Cortex of kidney (tissue), 1 donor: ENCODE results near the gene NIN.

ENCODE experiments used
- DNase-seq: peaks from one replicate; lab custom pipeline; 2025; lab: John Stamatoyannopoulos, UW

NIN gene, protein sequence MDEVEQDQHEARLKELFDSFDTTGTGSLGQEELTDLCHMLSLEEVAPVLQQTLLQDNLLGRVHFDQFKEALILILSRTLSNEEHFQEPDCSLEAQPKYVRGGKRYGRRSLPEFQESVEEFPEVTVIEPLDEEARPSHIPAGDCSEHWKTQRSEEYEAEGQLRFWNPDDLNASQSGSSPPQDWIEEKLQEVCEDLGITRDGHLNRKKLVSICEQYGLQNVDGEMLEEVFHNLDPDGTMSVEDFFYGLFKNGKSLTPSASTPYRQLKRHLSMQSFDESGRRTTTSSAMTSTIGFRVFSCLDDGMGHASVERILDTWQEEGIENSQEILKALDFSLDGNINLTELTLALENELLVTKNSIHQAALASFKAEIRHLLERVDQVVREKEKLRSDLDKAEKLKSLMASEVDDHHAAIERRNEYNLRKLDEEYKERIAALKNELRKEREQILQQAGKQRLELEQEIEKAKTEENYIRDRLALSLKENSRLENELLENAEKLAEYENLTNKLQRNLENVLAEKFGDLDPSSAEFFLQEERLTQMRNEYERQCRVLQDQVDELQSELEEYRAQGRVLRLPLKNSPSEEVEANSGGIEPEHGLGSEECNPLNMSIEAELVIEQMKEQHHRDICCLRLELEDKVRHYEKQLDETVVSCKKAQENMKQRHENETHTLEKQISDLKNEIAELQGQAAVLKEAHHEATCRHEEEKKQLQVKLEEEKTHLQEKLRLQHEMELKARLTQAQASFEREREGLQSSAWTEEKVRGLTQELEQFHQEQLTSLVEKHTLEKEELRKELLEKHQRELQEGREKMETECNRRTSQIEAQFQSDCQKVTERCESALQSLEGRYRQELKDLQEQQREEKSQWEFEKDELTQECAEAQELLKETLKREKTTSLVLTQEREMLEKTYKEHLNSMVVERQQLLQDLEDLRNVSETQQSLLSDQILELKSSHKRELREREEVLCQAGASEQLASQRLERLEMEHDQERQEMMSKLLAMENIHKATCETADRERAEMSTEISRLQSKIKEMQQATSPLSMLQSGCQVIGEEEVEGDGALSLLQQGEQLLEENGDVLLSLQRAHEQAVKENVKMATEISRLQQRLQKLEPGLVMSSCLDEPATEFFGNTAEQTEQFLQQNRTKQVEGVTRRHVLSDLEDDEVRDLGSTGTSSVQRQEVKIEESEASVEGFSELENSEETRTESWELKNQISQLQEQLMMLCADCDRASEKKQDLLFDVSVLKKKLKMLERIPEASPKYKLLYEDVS (N-terminal part only)

DNA sequence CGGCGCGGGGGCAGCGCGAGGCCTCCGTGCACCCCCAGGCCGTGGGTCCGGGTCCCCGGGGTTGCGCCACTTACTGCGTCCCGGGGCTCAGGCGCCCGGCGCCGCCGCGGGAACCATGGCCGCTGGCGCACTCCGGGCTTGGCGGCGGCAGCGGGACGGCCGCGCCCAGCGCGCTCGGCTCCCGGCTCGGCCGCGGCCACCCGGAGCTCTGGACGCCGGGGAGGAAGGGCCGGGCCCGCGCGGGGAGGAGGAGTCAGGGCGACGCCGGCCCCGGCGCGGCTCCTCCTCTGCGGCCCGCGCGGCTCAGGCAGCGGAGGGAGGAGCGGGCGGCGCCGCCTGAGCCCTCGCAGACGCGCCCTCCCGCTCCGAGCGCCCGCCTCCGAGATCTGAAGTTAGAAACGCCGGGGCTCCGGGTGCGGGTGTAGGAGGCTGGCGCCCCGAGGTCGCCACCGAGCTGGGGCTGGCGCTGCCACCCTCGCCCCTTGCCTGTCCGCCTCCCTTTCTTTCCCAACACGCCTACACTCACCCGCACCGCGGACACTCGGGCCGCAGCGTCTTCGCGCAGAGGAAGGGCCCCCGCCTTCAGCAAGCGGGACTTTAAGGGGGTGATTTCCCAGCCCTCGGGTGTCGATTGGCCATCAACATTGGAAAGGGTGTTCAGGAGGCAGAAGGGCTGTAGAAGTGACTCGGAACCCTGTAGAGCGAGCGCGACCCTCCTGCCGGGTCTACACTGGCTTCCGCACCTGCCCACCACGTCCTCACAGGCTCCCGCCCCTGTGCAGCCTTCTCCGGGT lies at the start of gene NIN:
NIN (minus strand) TSS at position 231 of the 794 bp plus-strand sequence. CDS start 9,106 bp downstream, outside the sequence.
- DNase-seq = no peak

DNA sequence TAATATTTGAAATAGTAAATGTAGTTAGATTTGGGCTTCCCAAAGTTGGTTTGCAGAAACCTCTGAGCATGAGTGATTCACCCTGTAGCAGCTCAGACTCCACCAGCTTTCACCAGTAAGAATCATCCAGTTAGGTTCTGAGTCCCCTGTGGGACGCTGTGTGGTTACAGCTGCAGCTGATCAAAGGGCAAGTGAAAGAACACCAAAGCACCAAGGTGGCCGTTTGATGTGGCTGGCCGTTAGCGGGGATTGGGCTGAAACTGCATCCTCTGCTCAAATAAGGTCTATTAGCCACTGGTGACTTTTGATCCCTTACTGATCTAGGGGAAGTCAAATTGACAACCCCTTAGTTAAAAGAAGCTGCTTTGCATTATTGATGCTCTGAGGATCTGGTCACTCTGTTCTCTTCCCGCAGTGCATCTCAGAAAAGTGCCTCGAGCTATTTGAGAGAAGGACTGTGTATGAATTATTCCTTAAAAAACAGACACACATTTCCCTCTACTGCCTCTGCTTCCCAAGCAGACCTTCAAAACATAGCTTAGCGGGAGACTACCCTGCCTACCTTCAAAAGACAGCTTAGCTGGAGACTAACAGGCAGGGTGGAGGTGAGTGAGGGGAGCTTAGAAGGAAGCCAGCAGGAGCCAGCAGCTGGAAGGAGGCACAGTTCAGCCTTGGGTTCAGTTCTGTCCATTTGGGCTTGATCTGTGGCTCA lies 44.6 kb upstream of the NIN start:
- no peak for DNase-seq

DNA sequence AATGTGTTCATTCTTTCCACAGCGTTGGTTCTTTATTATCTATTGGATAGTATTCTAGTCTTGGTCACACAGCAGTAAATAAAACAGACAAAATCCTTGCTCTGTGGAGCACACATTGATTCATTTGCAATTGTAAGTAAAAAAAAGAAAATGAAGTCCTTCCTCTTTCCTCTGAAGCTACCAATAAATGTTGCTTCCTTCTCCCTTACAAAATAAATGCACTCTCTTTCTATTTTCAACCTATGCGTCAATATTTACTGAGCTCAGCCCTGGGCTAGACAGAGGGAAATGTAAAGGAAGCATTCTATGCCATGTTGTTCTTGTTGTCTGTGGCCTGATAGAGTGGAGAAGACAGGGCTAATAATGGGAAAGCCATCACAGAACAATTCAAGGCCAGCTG lies 43.8 kb upstream of the NIN start:
- no peak for DNase-seq

DNA sequence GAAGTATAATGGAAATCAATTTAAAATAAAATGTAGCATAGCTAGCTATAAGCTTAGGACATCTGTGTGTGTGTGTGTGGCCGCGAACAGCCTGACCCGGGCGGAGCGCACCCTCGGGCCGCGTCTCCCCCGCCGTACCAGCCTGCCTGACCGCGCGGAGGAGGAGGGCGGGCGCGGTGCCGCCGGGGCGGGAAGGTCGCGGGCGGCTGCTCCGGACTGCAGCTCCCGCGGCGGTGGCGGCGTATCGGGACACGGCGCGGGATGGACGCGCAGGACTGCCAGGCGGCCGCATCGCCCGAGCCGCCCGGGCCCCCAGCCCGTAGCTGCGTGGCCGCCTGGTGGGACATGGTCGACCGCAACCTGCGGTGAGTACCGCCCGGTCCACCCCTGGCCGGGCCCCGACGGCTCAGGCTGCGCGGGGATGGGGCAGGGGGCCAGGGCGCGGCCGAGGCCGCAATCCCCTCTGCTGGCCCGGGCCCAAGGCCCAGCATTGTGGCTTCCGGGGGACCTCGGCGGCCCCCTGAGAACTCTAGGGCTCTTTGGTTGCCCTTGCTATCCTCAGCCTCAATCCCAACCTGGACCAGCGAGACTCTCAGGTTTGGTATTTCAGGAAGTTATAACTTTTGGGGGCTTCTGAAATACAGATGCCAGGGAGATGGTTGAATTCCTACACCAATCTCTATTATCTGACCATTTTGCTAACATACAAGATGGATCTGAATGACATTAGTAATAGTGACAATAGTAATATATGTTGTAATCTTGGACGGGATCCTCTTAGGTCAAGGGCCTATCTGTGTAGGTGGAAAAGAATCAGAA lies 41.2 kb upstream of the NIN start, which contains the start of gene ABHD12B:
ABHD12B (plus strand) TSS at position 140 of the 819 bp plus-strand sequence; CDS start at position 262, 122 bp downstream.
- no peak for DNase-seq

DNA sequence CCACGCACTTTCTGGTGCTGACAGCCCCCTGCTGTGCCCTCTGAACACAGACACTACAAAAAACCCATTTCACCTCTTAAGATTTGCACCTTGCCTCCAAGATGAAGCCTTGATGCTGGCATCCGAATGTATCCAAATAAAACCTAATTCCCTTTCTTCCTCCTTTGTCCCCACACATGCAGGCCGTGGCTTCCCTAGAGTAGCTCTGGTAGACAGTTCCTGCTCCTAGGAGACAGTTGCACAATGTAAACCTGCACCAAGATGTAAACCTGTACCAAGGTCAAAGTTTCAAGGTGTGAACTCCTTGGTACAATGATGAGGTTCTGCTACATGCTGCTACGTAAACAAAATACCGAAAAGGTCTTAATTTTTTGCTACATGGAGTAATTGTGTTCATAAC lies 40.3 kb upstream of the NIN start:
- no peak for DNase-seq

DNA sequence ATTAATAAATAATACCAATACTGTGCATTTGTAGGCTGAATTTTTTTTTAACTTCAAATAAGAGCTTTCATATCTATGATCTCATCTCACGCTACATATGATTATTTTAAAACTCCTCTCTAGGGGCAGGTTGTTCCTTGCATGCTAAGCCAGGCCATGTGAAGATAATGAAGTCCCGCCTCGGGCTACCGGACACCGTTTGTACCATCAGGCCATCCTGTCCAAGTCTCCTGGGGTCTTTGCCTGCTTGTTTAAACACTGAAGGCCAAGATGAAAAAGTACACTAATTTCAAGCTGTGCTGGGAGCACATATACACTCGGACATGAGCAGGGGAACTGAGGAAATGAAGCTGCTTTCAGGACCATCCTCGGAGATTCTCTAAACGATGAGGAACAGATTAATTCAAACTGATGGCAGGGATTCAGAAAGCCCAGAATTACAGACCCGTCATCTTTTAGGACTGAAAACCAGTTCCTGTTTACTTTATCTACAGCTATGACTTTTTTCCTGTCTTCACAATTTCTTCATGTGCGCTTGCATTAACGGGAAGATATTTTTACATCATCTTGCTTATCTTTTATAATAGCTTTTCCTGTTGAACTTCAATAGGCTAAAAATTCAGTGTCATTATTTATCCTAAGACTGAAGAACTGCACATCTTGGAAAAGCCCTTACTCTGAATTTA lies 34.6 kb upstream of the NIN start:
- DNase-seq = no peak

DNA sequence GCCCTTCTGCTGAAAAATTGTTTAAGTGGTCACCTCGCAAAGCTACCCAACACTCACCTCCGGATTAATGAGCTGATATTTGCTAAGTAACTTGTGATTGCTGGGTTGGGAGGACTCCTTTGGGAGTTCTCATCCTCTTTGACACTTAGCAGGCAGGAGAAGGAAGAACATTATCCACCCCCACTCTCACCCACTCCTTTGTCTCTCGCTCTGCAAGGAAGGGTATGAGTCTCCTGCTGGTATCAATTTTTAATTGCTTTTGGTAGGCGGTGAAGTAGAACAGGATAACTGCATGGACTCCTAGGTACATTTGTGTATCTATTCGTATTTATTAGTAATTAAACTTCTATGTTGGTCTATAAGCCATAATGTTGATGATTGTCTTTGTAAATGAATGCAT lies 34.0 kb upstream of the NIN start:
- no peak for DNase-seq

DNA sequence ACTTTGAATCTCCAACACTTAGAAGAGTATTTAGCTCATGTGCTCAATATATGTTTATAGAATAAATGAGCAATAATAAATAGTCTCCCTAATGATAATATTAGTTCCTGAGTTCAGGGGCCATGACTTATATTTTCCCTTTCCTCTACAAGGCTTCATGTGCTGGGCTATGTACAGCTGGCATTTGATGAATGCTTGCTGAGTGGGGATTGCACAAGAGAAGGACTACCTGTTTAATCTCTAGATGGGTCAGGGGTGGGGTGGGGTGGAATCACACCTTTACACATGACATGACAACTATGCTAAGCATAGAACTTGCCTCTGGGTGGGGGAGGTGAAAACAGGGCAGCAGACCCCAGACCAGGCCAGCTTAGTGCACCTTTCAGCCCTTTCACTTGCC lies 33.3 kb upstream of the NIN start:
- DNase-seq = no peak

DNA sequence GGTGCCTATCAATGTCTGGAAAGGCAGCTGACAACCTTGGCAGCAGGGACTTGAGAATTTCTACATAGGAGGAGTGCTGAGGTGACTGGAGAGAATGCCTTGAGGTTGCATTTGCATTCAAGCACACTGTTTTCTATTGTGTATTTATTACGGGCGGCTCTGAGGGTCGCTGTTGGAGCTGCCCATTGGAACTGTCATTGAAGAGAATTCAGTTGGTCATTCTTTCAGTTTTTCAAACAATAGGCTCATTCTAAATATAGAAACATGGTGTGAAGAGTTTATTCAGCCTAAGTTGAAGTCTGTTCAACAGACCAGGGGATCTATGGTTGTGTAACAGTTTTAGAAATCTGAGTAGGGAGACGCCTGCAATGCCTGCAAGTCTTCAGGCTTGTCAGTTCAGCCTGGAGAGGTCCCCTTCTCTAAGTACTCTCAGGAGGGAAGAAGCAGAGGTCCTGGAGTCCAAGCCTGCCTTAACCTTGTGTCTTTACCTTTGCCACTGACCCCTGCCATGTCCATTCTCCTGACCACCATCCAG lies 31.1 kb upstream of the NIN start:
- no peak for DNase-seq

DNA sequence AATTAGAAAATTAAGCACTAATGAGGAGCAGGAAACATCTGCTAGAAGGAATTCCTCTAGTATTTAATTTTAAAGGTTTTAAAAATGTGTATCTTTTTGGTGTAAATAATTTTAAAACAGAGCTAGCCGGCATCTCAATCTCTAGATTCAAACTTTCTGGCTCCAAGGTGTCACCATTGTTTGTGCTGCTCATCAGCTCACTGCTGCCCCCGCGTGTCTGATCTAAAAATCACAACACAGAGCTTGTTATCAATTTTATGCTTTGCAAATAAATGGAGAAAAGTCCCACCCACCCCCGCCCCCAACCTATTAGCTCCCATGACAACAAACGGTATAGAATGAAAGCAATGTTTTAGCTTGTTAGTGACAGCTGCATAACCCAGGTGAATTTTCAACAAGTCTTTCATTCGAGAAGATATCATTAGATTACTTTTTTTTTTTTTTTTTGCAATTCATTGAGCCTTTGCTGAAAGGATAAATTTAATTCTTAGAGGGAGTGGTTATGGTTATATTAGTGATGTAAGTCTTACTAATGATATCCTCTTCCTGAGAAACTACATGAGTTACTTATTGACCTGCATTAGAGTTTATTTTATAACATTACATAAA lies 29.6 kb upstream of the NIN start:
- no peak for DNase-seq

DNA sequence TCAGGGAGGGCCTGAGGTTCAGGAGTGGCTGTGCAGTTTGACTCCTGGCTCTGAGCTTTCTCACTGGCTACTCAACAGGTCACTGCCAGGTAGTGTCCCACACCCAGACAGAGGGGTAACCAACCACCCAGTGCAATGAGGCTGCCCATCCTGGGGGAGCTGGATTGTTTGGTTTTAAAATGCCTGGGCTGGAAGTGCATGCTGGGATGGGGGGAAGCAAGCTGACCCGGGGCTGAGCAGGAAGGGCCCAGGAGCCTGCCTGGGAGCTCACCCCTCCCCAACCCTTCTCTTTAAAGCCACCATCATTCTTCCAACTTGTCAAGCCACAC lies 28.3 kb upstream of the NIN start:
- no peak for DNase-seq

DNA sequence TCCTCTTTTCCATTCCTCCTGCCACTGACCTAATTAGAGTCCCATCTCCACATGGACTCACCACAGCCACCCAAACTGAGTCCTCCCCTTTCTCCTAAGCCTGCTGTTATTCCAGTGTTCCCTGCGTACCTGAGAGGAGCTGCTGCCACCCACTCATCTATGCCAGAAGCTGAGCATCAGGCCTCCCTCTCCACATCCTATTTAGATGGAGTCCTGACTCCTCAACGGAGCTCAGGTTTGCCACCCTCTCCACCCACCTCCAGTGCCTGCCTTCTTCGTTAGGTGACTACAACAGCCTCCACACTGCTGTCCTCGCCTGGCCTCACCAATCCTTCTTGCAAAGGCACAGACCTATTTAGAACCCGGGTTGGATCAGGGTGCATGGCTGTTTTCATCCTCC lies 25.7 kb upstream of the NIN start:
- no peak for DNase-seq

DNA sequence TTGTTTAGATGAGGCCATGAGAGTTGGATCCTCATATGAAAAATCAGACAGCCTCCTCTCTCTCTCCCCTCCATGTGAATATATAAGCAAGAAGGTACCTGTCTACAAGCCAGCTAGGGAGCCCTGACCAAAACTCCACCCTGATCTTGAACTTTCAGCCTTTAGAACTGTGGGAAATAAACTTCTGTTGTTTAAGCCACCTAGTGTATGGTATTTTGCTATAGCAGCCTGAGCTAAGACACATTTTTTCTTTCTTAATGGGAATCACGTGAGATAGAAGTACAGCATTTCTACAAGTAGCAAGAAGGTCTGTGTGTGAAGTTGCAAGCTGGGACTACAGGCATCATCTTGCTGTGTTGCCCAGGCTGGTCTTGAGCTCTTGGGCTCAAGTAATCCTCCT lies 24.6 kb upstream of the NIN start:
- DNase-seq = no peak

DNA sequence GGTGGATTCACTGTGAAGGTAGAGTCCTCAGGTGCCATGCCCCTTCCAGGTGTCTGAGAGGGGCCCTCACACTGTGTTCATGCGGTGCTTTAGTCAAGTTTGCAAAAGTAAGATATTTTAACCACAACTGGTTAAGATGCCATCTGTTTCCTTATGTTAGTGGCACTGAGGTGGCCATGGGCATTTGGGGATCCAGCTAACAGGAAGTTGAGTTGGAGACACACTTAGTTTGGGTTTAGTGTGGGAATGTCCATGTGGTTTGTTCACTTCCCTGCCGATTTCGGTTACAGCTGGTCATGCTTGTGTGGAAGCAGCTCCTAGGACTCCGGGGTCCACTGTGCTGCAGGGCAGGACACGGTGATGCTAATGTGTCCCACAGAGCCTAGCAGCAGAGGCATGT lies 23.6 kb upstream of the NIN start:
- no peak for DNase-seq

DNA sequence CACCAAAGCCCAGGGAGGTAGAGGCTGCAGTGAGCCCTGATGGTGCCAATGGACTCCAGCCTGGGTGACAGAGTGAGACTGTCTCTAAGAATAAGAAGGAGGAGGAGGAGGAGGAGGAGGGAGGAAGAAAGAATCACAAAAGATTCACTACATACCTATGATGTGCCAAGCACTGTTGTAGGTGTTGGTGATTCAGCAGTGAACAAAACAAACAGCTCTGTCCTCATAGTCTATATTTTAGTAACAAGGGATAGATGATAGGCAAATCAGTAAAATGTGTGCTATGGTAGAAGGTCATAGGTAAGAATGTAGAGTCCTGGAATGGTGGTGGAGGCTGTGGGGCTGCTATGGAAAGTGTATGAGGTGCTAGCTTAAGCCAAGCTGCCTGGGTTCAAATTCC lies 22.9 kb upstream of the NIN start:
- no peak for DNase-seq

DNA sequence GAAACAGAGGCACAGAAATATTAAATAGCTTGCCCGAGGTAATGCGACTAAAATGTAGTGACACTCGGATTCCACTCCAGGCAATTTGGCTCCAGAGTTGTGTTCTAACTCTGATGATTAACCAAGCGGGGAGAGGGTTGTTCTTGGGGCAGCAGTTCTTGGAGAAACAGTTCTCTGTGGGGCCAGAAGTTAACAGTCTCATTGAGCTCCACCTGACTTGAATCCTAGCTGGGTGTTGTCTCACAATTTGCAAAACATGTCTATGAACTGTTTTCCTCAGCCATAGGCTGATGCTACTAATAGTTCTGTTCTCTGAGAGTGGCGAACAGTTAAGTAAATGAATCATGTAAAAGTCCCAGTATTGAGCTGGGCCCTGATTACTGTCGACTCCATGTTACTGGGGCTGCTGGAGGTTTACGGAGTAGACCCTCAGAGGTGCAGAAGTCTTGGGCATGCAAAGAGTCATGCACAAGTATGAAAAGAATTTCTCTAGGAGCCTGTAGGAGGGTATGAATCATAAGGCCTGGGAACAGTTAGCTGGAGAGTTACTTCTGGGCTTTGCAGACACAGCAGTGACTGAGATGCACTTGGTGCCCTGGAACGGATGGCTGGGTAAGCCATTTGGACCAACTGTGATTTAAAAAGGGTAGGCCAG lies 15.4 kb upstream of the NIN start:
- no peak for DNase-seq

DNA sequence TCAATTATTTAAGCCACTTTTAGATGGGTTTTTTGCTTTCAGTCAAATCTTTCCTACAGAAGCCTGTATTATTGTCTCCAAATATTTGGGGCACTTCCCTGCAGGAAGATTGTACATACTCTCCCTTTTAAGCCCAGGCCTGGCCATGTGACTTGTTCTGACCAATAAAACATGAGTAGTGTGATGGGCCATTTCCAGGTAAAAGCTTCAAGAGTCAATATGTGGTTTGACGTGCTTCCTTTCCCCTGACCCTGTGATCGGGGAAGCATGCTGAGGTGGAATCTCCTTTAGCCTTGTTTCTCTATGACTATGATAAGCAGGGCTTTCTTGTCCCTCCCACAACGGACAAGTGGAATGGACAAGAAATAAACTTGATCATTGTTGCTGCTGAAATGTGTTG lies 14.2 kb upstream of the NIN start:
- DNase-seq = no peak

DNA sequence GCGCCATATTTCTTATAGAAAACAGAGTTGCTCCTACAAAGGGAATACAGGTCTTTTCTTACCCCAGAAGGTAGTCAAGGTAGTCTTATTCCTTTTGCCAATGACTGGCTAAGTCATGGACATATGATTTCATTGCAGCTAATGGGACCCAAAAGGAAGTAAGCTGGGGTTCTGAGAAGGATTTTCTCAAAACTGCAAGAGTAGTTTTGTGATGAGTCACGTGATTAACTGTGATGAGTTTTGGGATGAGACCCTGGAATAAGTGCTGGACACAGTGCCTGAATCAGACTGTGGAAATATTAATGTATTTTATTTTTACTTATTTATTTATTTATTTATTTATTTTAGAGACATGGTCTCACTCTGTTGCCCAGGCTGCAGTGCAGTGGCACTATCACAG lies 13.4 kb upstream of the NIN start:
- no peak for DNase-seq
